ENCODE results near the gene MAVS.
A peak's percentile ranks its signal among the peaks of the same experiment; 100 is the strongest.
"Not testable (repeated sequence)": the region's sequence is repeated elsewhere in the genome, so short reads cannot be mapped to it uniquely, and the experiment has no call there.

The MAVS gene

DNA sequence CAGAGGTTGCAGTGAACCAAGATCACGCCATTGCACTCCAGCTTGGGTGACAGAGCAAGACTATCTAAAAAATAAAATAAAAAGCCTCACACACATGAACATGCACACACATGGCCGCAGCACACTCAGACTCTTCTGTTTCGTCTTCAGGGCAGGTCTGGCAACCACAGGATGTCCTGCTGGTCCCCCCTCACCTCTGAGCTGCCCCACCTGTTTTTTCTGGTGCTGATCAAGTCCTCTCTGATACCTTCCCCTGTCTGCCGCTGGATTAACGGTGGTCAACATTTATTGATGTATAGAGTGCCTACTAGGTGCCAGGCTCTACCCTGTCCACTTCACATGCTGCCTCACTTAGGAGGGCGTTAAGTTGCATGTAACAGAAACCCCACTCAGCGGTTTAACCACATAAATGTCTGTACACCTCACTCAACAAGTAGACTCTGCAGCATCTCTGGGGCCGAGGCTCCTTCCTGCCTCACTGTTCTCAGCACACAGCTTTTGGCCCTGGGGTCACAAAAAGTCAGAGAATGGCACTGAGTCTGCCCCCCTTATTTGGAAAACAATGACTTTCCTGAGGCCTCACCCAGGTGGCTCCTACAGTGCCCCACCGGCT is 30.8 kb upstream of the MAVS start:
- DNase-seq = no peak

DNA sequence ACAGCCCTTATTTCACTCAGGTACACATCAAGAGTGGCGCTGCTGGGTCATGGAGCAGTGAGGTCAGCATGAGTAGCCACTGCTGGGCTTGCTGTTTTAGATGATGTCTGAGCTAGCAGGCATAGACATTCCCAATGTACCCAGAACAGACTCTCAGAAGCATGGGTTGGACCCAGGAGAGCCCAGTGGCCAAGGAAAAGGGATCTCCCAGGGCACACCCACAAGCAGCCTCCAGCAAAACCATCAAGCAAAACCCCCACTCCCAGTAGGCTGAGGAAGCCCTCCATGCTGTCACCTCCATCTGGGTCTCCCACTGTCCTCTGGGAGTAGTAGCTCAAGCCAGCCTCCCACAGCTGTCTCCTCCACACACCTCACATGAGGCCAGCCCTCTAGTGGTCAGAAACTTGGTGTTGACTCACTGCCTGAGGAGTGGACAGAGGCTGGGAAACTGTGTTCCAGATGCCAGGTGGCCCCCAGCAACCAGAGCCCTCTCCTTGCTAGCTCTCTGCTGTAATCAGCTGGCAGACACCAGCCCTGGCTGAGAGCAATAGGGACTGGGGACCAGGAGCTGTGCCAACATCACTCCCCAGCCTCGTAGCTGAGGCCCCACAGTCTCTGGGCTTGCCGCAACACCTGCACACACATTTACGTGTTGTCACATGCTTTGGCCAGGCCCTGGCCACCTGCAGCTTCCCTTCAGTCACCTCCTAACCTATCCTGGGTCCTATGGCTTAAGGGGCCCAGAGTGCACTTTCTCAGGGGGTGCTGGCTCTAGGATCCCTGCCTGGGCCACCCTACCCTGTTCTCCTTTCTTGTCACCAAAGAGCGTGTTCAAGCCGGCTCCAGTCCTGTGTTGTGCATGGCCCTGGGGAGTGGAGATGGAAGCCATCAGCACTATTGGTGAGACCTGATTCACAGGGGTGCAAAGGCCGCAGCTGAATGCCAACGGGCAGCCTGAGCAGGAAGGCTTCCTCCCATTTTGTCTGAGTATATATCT is 28.2 kb upstream of the MAVS start:
- no peak for DNase-seq

DNA sequence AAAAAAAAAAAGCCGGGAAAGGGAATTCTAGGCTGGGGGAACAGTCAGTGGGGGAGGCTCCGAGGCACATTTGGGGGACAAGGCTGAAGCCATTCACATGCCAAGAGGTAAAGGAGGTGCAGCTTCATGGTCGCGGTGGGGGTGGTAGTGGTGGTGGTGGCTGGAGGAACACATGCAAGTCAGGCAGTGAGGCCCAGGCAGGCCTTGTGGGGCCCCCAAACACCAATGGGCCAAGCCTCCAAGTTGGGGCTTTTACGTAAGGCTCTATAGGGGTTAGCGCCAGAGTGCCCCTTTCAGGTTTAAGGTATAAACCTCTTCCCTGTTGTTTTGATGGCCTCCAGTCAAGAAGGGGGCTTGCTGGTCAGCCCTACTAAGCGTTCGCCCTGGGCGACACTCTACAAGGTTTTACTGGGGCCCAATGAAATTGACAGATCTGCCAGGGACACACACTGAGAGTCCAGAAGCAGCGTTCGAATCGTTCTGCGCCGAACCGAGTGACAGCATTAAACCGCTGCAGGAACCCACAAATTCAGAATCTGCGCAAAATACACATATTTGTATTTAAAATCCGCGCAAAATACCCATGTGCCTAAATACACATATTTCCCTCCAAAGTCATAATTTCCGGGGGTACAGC is 27.1 kb upstream of the MAVS start:
- no peak for DNase-seq

DNA sequence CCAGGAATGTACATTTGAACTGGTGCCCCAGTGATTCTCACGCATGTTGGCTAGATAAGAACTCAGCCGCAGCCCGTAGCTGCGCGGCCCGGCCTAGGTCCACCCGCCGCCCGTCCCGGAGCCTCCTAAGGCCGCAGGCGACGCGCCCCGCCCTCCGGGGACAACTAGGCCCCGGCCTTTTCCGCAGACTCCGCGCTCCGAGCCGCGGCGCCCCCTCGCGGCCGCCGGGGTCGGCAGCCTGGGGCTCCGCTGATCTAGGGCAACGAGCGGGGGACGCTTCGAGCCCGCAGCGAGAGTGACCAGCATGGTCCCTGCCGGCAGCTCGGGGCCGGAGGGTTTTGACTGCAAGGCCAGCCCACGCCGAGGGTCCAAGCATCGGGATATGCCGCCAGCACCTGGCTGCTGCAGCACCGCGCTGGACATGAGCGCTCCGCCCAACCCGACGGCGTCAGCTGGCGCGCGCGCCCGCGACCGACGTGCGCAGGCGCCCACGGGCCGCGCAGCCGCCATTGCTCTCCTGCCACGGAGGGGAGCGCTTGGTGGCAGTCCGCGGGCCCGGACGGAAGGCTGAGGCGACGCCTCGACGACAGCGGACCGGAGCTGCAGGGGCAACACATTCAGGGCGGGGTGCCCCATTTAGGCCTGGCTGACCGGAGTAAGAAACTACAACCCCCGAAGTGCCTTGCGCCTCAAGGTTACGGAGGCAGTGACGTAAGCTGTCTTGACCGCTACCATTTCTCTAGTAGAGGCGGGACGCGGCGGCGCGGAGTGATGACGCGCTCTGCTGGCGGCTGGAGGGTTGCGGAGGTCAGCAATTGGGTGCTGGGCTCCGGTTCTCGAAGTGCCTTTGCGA is 26.4 kb upstream of the MAVS start, which contains the start of gene AP5S1:
AP5S1 (plus strand) TSS at position 500 of the 853 bp plus-strand sequence. CDS start 1,571 bp downstream, outside the sequence.
- DNase-seq = peak; percentile 94

DNA sequence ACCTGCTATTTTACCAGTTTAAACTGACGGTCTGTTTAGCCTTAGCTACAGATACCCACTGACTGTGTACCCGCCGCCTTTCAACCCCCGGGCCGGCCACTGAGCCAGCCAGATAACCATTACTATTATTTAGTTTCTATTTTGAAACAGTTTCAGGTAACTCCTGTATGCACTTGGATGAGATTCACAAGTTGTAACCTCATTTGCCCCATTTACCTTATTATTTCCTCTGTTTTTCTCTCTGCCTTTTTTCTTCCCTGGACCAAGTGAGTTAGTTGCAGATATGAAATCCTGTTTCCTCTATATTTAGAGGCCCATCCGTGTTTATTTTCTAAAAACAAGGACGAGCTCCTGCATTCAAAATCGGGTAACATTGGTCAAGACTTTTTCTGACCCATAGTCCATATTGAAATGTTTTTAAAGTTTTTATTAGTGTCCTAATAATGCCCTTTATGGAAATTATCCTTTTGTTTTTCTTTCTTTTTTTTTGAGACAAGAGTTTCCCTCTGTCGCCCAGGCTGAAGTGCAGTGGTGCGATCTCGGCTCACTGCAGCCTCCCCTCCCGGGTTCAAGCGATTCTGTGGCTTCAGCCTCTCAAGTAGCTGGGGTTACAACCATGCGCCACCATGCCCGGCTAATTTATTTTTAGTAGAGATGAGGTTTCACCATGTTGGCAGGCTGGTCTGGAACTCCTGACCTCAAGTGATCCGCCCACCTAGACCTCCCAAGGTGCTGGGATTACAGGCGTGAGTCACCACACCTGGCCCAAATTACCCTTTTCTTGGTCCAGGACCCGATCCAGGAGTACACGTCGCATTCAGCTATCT is 25.5 kb upstream of the MAVS start:
- no peak for DNase-seq

DNA sequence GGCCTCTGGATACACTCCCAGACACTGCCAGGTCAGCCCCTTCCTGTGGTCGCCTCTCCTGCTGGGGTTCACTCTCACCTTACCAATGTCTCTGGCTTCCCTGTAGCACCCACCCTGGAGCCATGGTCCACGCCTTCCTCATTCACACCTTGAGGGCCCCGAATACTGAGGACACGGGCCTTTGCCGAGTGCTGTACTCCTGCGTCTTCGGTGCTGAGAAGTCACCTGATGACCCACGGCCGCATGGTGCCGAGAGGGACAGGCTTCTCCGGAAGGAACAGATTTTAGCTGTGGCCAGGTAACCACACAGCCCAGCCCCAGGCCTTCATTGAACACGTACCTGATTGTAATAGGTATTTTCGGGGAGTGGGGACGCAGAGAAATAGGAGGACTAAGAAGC is 24.6 kb upstream of the MAVS start:
- DNase-seq = no peak

DNA sequence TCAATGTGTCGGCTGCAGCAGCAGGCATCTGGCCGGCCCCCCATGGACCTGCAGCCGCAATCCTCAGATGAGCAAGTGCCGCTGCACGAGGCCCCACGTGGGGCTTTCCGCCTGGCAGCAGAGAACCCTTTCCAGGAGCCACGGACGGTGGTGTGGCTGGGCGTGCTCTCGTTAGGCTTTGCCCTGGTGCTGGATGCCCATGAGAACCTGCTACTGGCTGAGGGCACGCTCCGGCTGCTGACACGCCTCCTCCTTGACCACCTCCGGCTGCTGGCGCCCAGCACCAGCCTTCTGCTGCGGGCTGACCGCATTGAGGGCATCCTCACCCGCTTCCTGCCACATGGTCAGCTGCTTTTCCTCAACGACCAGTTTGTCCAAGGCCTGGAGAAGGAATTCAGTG is 22.8 kb upstream of the MAVS start:
- DNase-seq = no peak

DNA sequence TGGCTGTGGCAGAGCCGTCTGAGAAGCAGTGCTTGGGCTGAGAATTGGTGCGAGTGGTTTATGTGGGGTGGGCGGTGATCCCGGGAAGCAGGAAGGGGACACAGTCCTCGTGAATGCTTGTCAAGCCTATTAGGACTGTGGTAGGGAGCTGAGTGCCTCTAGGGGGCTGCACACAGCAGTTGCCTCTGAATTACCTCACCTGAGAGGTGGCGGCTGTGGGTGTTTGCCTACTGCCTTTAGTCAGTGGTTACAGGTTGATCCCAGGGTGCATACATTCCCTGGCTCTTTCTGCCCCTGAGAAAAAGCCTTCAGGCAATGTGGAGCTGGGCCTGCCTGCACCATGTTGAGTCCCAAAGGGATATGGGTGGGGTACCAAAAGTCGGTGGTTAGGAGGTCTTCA is 21.1 kb upstream of the MAVS start:
- no peak for DNase-seq

DNA sequence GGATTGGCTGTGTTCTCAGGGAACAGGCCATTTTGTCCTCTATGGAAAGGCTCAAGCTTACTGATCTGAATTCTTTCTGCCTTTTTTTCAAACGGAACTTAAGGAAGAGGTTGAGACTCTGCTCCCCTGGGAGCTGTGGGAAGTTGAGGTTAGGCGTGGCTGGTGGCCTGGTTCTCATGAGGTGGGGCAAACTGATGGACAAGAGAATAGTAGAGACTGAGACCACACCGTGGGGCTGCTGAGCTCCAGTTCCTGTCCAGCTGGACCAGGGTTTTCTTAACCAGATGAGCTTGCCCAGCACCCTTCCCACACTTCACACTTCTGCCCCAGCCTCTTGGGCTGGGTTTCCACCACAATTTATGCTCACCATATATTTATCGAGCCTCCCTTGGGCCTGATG is 20.2 kb upstream of the MAVS start:
- DNase-seq = no peak

DNA sequence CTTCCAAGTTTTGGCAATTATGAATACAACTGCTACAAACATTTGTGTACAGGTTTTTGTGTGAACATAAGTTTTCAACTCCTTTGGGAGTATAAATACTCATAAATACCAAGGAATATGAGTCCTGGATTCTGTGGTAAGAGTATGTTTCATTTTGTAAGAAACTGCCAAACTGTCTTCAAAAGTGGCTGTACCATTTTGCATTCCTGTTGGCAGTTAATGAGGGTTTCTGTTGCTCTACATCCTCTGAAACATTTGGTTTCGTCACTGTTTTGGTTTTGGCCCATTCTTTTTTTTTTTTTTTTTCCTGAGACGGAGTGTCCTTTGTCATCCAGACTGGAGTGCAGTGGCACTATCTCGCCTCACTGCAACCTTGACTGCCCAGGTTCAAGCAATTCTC is 17.8 kb upstream of the MAVS start:
- no peak for DNase-seq

DNA sequence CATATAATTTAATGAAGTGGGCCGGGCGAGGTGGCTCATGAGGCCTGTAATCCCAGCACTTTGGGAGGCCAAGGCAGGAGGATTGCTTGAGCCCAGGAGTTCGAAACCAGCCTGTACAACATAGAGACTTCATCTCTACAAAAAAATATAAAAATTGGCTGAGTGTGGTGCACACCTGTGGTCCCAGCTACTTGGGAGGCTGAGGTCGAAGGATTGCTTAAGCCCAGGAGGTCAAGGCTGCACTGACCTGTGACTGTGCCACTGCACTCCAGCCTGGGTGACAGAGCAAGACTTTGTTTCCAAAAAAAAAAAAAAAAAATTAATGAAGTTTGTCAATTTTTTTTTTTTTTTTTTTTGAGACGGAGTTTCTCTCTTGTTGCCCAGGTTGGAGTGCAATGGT is 16.7 kb upstream of the MAVS start:
- not testable (repeated sequence) for DNase-seq

DNA sequence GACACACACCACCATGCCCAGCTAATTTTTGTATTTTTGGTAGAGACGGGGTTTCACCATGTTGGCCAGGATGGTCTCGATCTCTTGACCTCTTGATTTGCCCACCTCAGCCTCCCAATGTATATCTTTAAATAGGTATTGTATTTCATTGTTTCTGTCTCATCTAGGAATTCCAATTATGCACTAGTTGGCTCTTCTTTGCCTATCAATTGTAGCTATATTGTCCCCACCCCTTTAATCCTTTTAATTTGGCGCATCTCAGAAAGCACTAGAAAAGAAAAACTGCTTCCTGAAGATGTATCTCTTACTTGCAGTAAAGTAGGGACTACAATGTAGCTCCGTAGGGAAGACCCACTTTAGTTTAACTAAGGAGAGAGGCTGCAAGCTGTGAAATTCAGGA is 10.5 kb upstream of the MAVS start:
- DNase-seq = no peak

DNA sequence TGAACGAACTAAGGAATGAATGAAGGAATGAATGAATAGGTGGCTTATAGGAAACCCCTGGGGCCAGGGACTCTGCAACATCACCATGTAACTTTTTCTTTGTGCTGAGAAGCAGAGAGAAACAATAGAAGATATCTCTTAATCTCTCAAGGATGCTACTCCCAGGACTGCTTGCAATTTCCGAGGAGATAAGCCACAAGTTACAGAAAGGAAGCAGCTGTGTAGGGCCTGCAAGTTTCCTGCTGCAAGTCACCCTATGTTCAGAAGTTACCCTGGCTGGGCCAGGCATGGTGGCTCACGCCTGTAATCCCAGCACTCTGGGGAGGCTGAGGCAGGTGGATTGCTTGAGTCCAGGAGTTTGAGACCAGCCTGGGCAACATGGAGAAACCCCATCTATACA is 7.3 kb upstream of the MAVS start:
- no peak for DNase-seq

DNA sequence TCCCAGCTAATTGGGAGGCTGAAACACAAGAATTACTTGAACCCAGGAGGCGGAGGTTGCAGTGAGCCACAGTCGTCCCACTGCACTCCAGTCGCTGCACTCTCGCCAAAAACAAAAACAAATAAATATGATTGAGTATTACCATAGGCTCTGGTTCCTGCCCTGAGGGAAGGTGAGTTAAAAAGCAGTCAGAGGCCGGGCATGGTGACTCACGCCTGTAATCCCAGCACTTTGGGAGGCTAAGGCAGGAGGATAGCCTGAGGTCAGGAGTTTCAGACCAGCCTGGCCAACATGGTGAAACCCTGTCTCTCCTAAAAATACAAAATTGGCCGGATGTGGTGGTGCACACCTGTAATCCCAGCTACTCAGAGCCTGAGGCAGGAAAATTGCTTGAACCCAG is 6.4 kb upstream of the MAVS start:
- DNase-seq = not testable (repeated sequence)

DNA sequence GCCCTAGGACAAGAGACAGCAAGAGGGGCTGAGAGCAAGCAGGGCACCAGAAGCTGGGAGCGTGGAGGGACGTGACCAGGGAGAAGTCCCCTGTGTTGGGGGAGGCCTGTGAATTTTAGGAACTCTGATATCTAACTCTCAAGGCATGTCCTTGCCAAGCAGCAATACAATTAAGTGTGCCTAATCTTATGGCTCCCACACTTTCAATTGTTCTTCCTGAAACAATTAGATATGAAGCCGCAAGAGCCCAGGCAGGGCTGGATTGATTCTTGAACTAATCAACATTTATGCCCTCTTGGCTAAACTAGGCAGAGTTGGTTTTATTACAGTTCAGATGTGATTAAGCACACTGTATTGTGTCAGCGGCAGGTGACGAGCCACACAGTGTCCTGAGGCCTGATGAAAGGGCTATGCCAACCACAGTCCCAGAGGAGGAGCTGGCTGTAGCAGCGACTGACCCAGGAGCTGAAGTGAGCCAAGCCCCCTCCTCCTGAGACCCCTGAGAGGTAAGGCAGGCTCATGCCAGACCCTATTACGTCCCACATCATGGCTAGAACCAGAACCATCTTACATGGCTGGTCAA is 4.2 kb upstream of the MAVS start:
- DNase-seq = no peak

DNA sequence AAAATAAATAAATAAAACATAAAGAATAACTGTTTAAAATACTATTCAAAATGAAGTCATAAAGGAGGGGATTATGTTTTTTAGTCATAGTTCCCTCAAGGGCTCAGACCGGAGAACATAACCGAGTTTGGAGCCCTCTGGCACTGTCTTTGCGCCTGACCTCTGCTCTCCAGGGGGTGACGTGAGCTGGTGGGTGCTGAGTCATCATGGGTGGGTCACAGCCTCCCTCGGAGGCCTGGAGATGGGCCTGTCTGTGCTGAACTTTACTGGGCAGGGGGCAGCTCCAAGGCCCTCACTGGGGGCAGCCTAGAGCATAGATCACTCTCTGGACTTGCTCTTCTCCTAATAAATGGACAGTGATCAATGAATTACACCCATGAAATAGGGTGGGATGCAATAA is 3.1 kb upstream of the MAVS start:
- DNase-seq = no peak

DNA sequence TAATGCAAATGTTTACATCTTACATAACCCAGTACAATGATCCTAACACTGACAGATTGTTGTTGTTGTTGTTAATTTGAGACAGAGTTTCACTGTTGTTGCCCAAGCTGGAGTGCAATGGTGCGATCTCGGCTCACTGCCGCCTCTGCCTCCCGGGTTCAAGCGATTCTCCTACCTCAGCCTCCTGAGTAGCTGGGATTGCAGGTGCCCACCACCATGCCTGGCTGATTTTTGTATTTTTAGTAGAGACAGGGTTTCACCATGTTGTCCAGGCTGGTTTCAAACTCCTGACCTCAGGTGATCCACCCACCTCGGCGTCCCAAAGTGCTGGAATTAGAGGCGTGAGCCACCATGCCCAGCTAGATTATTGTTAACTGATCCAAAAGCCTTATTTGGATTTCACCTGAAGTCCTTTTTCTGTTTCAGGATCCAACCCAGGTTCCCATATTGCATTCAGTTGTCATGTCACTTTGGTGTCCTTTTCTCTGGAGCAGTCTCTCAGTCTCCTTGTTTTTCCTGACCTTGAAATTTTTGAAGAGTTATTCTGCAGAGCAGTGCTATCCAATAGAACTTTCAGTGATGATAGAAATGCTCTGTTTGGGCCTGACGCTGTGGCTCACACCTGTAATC is 2.5 kb upstream of the MAVS start:
- not testable (repeated sequence) for DNase-seq

DNA sequence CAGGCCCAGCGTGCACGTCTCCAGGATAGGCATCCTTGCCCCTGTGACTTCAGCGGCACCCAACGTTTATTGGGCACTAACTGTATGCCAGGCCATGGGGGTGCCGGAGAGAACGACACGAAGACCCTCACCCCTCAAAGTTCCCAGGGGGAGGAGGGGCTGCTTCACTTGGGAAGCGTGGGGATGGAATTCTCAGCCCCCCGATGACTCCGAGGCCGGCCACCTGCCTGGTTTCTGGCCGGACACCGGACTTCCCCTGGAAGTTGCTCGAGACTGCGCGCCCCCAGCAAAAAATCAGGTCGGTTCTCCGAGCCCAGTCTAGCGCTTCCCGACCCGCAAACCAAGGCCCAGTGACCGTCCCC is 275 bp upstream of the MAVS start:
- DNase-seq = no peak

DNA sequence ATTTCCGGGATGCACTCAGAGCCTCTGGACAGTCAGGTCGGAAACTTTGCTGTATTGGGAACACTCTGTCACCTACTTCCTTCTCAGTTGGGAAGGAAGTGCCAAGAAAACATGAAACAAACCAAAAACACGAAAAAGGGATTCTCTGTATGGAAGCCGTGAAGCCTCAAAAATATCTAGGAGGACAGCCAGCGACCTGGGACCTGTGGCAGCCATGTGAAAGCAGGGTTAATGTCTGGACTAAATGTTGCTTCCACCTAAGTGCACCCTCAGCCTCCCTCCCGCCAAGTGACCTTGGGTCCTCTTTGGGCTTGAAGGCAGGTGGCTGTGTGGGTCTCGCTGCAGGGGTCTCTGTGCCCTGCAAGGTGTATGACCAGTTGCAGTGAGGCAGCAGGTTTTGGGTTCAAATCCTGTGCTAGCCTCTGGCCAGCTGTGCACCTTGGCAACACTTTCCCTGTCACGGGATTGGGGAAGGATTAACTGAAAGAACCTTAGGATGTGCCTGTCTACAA is 851 bp downstream of the MAVS start:
- DNase-seq = no peak

DNA sequence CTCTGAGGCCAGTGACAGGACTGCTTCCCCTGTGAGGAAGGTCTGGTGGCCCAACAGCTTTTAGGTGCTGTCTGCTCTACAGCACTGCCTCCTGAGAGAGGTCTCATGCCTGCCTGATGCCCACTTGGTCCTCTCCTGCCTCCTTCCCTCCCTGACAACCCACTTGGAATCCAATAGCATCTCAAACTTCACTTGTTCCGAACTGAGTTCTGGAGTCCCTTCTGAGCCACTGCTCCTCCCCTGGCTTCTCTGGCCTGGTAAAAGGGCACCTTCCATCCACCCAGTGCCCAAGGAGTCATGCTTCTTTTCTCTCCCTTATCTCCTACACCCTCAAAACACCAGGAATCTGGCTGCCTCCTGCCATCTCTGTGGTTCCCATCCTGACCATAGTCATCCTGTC is 1.9 kb downstream of the MAVS start:
- DNase-seq = no peak

DNA sequence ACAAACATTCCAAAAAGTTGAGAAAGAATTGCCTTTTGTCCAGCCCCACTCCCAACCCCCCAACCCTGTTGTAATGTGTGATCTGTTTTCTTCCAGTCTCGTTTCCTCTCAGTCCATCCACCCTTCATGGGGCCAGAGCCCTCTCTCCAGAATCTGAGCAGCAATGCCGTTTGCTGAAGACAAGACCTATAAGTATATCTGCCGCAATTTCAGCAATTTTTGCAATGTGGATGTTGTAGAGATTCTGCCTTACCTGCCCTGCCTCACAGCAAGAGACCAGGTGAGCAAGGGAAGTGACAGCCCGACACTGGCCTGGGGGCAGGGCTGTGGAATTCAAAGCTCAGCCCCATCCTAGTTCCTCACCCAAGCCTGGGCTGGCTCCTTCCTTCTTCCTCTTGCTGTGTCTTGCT is 7.8 kb downstream of the MAVS start:
- DNase-seq = no peak

All from NK-92 treated with Interleukin-12 subunit alpha and Interleukin-12 subunit beta, amount 100 ng/mL, for 24 hours (cell line).